ENCODE measurements around the gene GKAP1.
"Not testable (repeated sequence)": the region's sequence is repeated elsewhere in the genome, so short reads cannot be mapped to it uniquely, and the experiment has no call there.

GKAP1 gene

GRCh38 chr9:83765376-83765775 lies 52.2 kb downstream of the GKAP1 start:
- TF ChIP-seq CTCF (IDR thresholded peaks at IDR 0.05), result no peak
- no peak for DNase-seq
- H3K9me3 Mint-ChIP-seq, result peaks cover 19% of the 10 kb centered on the region
- H3K4me1 Mint-ChIP-seq, result no peaks in the 10 kb centered on the region
- H3K4me3 Mint-ChIP-seq, result no peak overlapping the region
- H3K27ac Mint-ChIP-seq, result no peak overlapping the region
- peaks cover 10% of the 10 kb centered on the region for H3K27me3 Mint-ChIP-seq (ENCODE audit: low read depth, poor library complexity)
- peaks cover 16% of the 10 kb centered on the region for H3K36me3 Mint-ChIP-seq (ENCODE audit: low read depth)

- DNase-seq, result no peak
- peaks cover 5% of the 10 kb centered on the region for H3K36me3 Mint-ChIP-seq (ENCODE audit: low read depth)
- TF ChIP-seq CTCF (IDR thresholded peaks at IDR 0.05), result no peak
- no peaks in the 10 kb centered on the region for H3K27me3 Mint-ChIP-seq (ENCODE audit: low read depth, poor library complexity)
- H3K9me3 Mint-ChIP-seq, result no peaks in the 10 kb centered on the region
- no peak overlapping the region for H3K27ac Mint-ChIP-seq
- H3K4me3 Mint-ChIP-seq, result no peak overlapping the region
- no peaks in the 10 kb centered on the region for H3K4me1 Mint-ChIP-seq
These were observed 63.1 kb downstream of the GKAP1 start for GRCh38 chr9:83754383-83754977.

GRCh38 chr9:83749706-83750105 lies 67.9 kb downstream of the GKAP1 start:
- Mint-ChIP-seq H3K27me3 (ENCODE audit: low read depth, poor library complexity) (no peaks in the 10 kb centered on the region), H3K4me3 (no peak overlapping the region), H3K27ac (no peak overlapping the region), H3K4me1 (no peaks in the 10 kb centered on the region), H3K36me3 (ENCODE audit: low read depth) (peaks cover 5% of the 10 kb centered on the region), H3K9me3 (no peaks in the 10 kb centered on the region)
- DNase-seq, result no peak
- TF ChIP-seq CTCF (IDR thresholded peaks at IDR 0.05), result no peak

- Mint-ChIP-seq H3K36me3 (ENCODE audit: low read depth) (peaks cover 3% of the 10 kb centered on the region), H3K4me3 (no peak overlapping the region), H3K27me3 (ENCODE audit: low read depth, poor library complexity) (no peaks in the 10 kb centered on the region), H3K4me1 (no peaks in the 10 kb centered on the region), H3K9me3 (no peaks in the 10 kb centered on the region), H3K27ac (no peak overlapping the region)
- DNase-seq, result no peak
- TF ChIP-seq CTCF (IDR thresholded peaks at IDR 0.05), result no peak
These were observed 73.4 kb downstream of the GKAP1 start for GRCh38 chr9:83744206-83744605.

- H3K9me3 Mint-ChIP-seq, result no peaks in the 10 kb centered on the region
- DNase-seq, result no peak
- no peak overlapping the region for H3K4me3 Mint-ChIP-seq
- peaks cover 23% of the 10 kb centered on the region for H3K27me3 Mint-ChIP-seq (ENCODE audit: low read depth, poor library complexity)
- no peak overlapping the region for H3K27ac Mint-ChIP-seq
- no peaks in the 10 kb centered on the region for H3K4me1 Mint-ChIP-seq
- H3K36me3 Mint-ChIP-seq (ENCODE audit: low read depth), result peaks cover 4% of the 10 kb centered on the region
- TF ChIP-seq CTCF (IDR thresholded peaks at IDR 0.05), result no peak
These were observed 83.8 kb downstream of the GKAP1 start for GRCh38 chr9:83733739-83734138.

- H3K9me3 Mint-ChIP-seq; H3K36me3 Mint-ChIP-seq (ENCODE audit: low read depth); H3K4me3 Mint-ChIP-seq: not testable (repeated sequence)
These were observed 88.8 kb downstream of the GKAP1 start for GRCh38 chr9:83728591-83729368.

More at GRCh38 chr9:83728591-83729368, 88.8 kb downstream of the GKAP1 start:
- peaks cover 15% of the 10 kb centered on the region for H3K27me3 Mint-ChIP-seq (ENCODE audit: low read depth, poor library complexity)
- H3K27ac Mint-ChIP-seq, H3K4me1 Mint-ChIP-seq, DNase-seq: not testable (repeated sequence)

All from nephron progenitor cell (in vitro differentiated cells).